GM12873 (cell line): Measurements from ENCODE around the gene EPHA6.

Source experiments
- TF ChIP-seq, protein P1 (sequence below): IDR thresholded peaks from 2 replicates; pipeline ENCODE4 v1.5.1; 2012; ENCODE audit warnings: low read depth, mild to moderate bottlenecking, moderate library complexity, low read length, control low read depth; ENCODE audit not compliant: insufficient read depth; ENCODE audit errors: missing control alignments

EPHA6 gene

DNA sequence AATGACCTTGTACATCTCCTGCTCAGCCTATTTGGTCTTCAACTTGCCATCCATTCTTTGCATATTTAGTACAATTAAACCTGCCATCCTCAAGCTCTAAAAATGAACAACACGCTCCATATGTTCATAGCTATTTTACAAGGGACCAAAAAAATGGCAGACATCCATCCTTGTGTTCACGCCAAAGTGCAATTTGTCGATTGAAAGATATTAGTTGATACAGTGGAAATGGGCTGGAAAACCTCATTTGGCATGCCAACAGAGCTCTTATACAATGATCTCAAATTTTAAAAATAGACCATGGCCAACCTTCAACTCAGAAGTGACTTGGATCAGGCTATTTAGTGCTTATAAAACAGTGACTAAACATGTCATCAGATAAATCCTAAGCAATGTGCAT lies 536.6 kb downstream of the EPHA6 start:
- TF ChIP-seq, protein P1, sequence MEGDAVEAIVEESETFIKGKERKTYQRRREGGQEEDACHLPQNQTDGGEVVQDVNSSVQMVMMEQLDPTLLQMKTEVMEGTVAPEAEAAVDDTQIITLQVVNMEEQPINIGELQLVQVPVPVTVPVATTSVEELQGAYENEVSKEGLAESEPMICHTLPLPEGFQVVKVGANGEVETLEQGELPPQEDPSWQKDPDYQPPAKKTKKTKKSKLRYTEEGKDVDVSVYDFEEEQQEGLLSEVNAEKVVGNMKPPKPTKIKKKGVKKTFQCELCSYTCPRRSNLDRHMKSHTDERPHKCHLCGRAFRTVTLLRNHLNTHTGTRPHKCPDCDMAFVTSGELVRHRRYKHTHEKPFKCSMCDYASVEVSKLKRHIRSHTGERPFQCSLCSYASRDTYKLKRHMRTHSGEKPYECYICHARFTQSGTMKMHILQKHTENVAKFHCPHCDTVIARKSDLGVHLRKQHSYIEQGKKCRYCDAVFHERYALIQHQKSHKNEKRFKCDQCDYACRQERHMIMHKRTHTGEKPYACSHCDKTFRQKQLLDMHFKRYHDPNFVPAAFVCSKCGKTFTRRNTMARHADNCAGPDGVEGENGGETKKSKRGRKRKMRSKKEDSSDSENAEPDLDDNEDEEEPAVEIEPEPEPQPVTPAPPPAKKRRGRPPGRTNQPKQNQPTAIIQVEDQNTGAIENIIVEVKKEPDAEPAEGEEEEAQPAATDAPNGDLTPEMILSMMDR: no peak

DNA sequence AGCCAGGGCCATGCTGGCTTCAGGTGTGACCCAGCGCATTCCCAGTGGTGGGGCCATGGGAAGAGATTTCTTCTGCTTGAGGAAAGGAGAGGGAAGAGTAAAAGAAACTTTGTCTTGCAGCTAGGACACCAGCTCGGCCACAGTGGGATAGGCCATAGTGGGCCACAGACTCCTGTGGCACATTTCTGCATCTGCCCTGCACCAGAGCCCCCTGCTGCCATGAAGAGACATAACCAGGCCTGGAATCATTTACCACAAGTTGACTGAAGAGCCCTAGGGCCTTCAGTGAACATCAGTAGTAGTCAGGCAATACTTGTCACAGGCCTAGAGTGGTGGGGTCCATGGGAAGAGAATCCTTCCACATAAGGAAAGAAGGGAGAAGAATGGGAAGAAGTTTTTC lies 538.8 kb downstream of the EPHA6 start:
- TF ChIP-seq, protein P1: no peak

DNA sequence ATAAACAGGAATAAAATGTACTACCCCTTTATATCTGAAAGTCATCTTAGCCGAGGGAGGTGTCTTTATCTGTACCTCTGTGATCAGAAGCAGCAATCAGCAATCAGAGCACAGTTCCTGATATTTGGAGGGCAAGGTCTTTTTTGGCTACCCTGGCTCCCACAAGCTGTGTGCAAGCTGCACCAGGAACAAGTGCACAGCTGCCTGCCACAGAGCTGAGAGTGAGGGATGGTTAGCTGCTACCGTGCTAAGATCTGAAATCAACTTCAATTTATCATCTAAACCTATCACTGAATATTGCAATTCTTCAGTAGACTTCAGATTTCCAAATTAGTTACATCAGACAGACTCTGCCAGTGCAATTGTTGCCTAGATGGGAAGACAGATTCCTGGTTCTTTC lies 545.6 kb downstream of the EPHA6 start:
- TF ChIP-seq, protein P1: no peak

DNA sequence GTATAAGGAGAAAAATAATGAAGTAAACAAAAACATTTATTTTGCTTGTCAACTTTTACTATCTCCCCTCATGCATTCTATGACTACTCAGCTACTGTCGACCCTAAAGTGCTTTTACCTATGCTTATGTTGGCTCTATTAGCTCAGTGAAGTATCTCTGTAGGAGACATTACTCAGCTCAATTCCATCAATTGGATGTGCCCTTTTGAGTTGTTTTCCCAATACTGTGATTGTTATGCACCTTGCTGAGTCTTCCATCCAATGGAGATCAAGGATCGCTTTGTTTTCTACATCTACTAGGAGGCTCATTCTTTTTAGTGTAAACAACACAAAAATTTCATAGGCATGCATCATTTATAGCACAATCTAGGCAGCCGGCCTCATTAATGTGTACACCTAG lies 546.4 kb downstream of the EPHA6 start:
- TF ChIP-seq, protein P1: no peak

DNA sequence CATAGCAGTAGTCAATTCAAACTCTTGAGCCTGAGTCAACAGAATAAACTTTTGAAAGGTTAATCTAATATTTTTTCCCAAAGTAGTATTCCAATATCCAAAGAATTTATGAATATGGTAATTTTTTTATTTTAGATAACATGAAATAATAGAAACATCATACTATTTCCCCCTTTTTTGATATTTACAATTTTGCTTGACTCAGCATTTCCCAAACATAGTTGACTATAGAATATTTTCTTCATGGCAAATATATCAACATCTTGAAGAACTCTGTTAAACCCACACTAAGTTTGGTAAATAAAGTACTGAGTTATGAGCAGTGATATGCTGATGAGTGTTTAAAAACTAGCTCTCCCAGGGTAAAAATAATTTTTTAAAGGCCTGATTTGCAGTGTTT lies 570.2 kb downstream of the EPHA6 start:
- TF ChIP-seq, protein P1: no peak

DNA sequence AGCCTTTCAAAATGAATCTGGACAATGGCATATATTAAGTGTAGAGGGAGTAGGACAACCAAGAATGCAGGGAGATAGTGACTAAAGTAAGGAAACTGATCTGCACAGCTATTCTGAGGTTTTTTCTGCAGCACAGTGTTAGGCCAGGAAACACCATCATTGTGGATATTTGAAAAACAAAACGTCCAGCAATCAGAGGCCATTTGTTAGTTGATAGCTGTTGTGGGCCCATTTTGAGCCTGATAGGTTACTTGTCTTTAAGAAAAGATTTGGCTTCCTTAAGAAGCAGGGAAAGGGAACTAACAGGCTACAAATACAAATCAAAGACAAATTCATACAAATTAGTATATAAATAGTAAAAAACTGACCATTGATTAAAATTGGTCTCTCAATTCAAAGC lies 574.4 kb downstream of the EPHA6 start:
- TF ChIP-seq, protein P1: no peak

DNA sequence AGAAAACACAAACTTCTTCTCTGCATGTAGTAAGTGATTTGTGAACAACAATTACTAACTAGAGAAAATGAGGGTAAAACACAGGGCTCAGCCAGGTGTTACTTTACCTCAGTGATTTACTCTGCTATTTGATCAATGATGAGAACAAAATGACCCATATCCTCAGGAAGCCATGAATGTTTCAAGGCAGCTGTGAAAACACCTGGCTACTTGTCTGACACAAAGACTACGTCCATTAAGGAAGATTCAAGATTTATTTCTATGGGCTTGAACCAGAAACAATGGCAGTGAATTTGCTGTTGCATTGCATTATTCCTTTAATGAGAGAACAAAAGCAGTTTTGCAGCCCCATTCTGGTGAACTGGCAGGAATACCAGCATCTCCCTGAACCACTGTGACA lies 575.5 kb downstream of the EPHA6 start:
- TF ChIP-seq, protein P1: no peak
